ENCODE results near the gene POLA1.

- TF ChIP-seq CTCF (IDR thresholded peaks at IDR 0.05; ENCODE audit: poor library complexity) = no peak
- no peak for TF ChIP-seq EZH2 (IDR thresholded peaks at IDR 0.05; ENCODE audit: borderline replicate concordance)
- no peak for TF ChIP-seq EZH2phosphoT487 (IDR thresholded peaks at IDR 0.05; ENCODE audit: low read depth, severe bottlenecking, unreplicated experiment)
Measured at GRCh38 chrX:24870143-24870542, 176.4 kb downstream of the POLA1 start.

All from hepatocyte (in vitro differentiated cells).